Measurements from ENCODE around the gene SCRT2.

DNA sequence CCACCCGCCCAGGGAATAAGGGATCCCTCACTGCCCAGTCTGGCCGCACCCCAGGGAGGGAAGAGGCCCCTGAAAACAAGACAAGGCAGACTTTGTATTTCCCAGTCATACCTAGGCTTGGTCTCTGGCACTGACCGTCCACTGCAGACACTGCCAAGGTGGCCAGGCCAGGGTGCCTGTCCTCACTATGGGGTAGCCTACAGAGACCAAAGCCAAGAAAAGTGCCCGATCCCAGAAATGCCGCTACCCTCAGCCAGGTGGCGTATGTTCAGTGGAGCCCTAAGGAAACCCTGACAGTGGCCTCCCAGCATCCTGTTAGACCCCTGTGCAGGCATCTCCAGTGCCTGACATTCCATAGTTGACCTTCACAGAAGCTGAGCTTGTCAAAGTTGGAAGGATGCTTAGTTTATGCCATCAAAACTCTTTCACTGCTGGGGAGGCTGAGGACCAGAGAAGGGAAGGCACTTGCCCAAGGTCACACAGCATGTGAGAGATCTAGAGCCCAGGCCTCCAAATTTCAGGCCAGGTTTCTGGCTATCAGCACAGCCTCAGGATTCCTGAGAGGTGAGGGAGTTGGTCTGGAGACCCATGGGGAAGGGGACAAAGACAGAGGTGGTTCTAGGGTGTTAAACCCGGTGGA is 2.5 kb downstream of the SCRT2 start:
- TF ChIP-seq POLR2A (IDR thresholded peaks at IDR 0.05) (no peak), EP300 (IDR thresholded peaks at IDR 0.05) (no peak)
- TF ChIP-seq, protein P1, sequence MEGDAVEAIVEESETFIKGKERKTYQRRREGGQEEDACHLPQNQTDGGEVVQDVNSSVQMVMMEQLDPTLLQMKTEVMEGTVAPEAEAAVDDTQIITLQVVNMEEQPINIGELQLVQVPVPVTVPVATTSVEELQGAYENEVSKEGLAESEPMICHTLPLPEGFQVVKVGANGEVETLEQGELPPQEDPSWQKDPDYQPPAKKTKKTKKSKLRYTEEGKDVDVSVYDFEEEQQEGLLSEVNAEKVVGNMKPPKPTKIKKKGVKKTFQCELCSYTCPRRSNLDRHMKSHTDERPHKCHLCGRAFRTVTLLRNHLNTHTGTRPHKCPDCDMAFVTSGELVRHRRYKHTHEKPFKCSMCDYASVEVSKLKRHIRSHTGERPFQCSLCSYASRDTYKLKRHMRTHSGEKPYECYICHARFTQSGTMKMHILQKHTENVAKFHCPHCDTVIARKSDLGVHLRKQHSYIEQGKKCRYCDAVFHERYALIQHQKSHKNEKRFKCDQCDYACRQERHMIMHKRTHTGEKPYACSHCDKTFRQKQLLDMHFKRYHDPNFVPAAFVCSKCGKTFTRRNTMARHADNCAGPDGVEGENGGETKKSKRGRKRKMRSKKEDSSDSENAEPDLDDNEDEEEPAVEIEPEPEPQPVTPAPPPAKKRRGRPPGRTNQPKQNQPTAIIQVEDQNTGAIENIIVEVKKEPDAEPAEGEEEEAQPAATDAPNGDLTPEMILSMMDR (IDR thresholded peaks at IDR 0.05) = no peak

Data from sigmoid colon (tissue), 4 donors.